ENCODE measurements around the gene COL8A1.

GRCh38 chr3:99681976-99682375 lies 43.6 kb downstream of the COL8A1 start:
- no peak for TF ChIP-seq SPI1 (IDR thresholded peaks at IDR 0.05; ENCODE audit: borderline replicate concordance, low read depth)
- TF ChIP-seq CTCF (IDR thresholded peaks at IDR 0.05; ENCODE audit: insufficient read depth, low read length): no peak
- TF ChIP-seq, protein P1, sequence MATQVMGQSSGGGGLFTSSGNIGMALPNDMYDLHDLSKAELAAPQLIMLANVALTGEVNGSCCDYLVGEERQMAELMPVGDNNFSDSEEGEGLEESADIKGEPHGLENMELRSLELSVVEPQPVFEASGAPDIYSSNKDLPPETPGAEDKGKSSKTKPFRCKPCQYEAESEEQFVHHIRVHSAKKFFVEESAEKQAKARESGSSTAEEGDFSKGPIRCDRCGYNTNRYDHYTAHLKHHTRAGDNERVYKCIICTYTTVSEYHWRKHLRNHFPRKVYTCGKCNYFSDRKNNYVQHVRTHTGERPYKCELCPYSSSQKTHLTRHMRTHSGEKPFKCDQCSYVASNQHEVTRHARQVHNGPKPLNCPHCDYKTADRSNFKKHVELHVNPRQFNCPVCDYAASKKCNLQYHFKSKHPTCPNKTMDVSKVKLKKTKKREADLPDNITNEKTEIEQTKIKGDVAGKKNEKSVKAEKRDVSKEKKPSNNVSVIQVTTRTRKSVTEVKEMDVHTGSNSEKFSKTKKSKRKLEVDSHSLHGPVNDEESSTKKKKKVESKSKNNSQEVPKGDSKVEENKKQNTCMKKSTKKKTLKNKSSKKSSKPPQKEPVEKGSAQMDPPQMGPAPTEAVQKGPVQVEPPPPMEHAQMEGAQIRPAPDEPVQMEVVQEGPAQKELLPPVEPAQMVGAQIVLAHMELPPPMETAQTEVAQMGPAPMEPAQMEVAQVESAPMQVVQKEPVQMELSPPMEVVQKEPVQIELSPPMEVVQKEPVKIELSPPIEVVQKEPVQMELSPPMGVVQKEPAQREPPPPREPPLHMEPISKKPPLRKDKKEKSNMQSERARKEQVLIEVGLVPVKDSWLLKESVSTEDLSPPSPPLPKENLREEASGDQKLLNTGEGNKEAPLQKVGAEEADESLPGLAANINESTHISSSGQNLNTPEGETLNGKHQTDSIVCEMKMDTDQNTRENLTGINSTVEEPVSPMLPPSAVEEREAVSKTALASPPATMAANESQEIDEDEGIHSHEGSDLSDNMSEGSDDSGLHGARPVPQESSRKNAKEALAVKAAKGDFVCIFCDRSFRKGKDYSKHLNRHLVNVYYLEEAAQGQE (IDR thresholded peaks at IDR 0.05; ENCODE audit: insufficient replicate concordance, low read depth): no peak
- TF ChIP-seq GABPA (IDR thresholded peaks at IDR 0.05; ENCODE audit: low read depth): no peak
- TF ChIP-seq POLR2AphosphoS5 (IDR thresholded peaks at IDR 0.05; ENCODE audit: low read depth): no peak
